MV-4-11 (cell line): ENCODE data around the gene PPM1F.
"Not testable (repeated sequence)": the region's sequence is repeated elsewhere in the genome, so short reads cannot be mapped to it uniquely, and the experiment has no call there.

Experiments used
- DNase-seq: peaks from one replicate; lab custom pipeline; 2025; lab: John Stamatoyannopoulos, UW

PPM1F gene

DNA sequence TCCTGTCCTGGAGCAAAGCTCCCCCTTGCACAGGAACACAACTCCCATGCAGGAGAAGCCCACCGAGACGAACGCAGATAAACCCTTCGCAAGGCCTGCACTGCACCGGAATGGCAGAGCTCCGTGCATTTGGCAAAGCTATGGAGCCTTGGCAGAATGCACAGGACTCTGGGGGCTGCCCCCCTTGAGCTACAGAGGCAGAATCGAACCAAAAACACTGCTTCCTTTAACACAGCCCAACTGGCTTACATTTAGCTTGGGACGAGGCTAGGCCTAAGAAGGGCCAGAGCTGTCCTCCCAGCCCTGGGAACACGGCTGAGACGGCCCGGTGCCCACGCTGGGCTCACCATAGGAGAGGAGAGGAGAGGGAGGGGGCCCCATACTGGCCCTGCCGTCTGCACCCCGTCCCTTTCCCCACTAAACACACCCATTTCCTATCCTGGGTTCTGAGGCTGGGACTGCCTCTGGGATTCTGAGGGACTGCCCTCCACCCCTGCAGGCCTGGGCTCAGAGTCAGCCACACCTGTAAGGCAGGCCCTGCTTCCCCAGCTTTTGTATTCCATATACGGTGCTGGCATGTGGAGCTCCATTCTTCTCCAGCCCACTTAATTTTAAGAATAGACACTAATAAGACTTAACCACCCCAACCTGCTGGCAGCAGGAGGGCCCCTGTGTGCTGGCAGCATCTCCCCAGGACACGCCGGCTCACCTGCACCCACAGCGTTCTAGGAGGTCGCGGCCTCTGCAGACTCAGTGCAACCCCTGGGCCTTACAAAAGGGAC, 32.9 kb downstream of the PPM1F start:
- no peak for DNase-seq

DNA sequence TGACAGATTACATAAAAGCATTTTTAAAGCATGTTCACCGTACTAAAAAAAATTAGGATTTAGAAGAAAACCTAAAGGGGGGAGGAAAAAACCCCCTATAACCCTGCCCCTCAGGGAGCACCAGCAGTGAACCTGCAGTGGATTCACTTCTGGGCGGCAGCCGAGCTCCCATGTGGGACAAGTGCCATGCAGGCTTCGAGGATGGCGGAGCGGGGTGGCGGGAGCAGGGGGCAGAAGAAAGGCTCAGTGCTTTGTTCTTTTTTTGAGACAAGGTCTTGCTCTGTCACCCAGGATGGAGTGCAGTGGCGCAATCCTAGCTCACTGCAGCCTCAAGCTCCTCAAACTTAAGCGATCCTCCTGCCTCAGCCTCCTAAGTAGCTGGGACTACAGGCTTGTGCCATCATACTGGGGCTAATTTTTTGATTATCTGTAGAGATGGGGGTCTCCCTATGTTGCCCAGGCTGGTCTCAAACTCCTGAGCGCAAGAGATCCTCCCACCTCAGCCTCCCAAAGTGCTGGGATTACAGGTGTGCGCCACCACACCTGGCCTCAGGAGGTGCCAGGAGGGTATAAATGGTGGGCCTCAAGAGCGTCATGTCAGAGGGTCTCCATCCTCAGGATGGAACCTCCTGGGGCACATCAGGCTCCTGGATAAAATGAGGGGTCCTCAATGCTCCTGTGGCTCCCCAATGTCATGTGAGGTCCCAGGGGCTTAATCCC, 34.0 kb downstream of the PPM1F start:
- DNase-seq: no peak

DNA sequence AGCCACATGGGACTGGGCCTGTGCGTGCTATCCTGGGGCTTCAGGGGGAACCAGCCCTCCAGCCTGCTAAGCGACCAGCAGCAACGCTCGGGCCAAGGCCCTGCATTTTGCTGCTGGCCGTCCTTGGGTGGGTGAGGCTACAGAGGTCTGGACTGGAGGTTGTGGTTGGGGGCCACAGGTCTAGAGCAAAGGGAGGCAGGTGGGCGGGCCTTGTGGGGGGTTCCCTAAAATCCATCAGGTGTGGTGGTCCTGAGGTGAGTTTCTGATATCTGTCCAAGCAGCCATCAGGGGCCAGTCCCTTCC, 34.7 kb downstream of the PPM1F start:
- DNase-seq: no peak

DNA sequence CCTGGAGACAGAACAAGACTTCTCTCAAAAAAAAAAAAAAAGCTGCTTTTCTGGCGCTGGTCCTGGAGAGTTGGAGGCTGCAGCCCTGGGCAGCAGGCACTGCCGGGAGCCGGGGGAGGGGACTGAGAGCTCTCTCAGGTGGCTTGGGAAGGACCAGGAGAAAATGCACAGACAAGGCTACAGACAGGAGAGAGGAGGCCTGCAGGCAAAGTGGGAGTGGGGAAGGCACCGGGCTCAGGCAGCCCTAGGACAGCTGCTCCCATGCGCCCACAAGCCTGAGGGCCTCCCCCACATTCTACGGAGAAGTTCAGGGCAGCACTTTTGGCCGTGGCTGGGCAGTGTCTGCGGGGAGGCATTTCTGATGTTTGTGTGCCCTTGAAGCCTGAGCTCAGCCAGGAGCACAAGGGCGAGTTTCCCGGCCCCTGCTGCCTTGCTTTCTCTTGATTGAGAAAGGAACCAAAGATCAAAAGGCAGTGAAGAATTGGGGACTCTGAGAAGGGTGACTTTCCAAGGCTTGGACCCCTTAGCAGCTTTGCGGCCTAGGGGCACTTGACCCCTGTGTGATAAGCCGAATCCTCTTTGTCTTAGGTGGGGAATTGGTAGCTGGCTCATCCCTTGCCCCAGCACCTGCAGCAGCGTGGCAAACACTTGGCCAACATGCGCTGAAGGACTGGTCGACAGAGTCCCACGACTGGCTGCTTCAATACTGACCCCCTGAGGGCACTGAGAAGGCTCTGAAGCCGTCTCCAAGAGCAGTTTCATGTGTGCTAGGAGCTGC, 35.3 kb downstream of the PPM1F start:
- DNase-seq: no peak

DNA sequence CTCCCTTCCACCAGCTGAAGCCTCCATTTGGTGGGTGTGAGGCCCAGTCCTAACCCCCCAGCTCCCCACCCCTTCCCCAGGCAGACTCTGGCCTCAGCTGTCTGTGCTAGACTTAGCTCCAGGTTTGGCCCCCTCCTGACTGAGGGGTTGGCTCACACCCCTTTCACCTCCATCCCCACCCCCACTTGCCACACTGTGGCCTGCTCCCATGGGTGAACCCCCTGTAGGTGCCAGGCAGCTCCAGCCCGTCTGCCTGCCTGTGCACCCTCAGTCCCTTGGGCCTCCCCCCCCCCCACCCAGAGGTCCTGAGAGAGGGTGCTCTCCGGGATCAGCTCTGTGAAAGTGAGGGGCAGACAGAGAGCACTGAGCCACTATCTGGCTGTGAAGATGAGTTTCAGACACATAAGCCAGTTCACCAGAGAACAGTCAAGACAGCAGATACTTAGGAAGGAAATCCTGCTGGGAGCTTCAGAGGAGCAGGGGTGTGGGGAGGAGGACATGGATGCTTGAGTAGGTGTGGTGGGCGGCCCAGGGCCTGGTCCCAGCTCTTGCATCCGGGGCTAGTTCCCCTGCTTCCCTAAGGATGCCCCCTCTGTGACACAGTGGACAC, 36.2 kb downstream of the PPM1F start:
- no peak for DNase-seq

DNA sequence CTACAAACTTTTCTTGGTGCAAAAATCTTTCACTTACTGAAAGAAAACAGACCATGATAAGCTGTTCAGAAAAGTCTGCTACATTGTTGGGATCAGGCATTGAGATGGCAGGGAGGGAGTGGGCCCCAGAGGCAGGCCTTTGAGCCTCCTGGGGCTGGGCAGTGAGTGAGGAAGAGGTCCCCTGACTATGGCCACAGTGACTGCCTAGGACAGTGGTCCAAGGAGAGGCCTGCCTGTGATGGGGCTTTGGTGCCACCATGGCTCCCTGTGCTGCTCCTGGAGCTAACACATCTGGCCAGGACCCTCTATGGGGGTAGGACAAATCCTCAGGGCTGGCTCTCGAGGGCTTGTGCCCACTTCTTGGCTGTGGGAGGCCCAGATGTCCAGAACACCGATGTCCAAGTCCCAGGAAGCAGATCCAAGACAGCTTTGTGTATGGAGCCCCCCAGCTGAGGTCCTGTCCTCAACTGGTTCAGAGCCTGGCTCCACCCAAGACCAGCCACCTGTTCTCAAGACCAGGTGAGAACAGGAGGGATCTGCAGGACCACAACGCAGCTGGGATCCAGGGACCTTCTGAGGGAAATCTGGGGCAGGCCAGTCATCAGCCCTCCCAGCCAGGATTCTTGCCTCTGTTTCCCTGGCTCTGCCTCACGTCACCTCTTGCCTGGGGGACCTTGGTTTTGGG, 36.9 kb downstream of the PPM1F start:
- no peak for DNase-seq

DNA sequence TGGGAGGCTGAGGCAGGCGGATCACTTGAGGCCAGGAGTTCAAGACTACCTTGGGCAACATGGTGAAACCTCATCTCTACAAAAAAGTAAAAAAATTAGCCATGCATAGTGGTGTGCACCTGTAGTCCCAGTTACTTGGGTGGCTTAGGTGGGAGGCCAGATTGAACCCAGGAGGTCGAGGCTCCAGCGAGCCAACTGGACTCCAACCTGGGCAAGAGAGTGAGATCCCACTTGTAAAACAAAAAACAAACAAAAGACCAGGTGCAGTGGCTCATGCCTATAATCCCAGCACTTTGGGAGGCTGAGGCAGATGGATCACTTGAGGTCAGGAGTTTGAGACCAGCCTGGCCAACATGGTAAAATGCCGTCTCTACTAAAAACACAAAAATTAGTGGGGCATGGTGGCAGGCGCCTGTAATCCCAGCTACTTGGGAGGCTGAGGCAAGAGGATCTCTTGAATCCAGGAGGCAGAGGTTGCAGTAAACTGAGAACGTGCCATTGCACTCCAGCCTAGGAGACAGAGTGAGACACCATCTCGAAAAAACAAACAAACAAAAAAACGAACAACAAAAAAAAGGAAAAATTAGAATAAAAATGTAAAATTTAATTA, 38.5 kb downstream of the PPM1F start:
- not testable (repeated sequence) for DNase-seq

DNA sequence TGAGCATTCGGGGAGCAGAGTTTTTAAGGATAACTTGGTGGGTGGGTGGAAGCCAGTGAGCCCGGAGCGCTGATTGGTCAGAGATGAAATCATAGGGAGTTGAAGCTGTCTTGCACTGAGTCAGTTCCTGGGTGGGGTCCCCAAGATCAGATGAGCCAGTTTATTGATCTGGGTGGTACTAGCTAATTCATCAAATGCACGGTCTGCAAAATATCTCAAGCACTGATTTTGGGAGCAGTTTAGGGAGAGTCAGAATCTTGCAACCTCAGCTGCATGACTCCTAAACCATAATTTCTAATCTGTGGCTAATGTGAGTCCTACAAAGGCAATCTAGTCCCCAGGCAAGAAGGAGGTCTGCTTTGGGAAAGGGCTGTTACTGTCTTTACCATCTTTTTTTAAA, 42.3 kb downstream of the PPM1F start:
- DNase-seq: not testable (repeated sequence)

DNA sequence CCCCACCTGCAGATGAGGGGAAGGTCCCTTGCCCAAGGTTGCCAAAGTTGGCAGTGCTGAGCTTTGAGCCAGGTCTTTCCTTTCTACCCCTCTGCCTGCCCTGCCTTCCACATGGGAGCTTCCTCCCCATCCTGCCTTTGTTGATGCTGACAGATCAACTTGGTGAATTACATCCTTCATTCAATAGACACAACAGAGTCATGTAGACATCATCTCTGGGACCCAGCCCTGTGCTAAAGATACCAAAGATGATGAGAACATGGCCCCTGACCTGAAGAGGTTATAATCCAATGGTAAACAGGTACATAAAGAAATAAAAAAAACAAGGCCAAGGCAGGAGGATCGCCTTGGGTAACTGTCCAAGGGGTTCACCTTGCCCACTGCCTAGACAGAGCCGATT, 42.8 kb downstream of the PPM1F start:
- no peak for DNase-seq

DNA sequence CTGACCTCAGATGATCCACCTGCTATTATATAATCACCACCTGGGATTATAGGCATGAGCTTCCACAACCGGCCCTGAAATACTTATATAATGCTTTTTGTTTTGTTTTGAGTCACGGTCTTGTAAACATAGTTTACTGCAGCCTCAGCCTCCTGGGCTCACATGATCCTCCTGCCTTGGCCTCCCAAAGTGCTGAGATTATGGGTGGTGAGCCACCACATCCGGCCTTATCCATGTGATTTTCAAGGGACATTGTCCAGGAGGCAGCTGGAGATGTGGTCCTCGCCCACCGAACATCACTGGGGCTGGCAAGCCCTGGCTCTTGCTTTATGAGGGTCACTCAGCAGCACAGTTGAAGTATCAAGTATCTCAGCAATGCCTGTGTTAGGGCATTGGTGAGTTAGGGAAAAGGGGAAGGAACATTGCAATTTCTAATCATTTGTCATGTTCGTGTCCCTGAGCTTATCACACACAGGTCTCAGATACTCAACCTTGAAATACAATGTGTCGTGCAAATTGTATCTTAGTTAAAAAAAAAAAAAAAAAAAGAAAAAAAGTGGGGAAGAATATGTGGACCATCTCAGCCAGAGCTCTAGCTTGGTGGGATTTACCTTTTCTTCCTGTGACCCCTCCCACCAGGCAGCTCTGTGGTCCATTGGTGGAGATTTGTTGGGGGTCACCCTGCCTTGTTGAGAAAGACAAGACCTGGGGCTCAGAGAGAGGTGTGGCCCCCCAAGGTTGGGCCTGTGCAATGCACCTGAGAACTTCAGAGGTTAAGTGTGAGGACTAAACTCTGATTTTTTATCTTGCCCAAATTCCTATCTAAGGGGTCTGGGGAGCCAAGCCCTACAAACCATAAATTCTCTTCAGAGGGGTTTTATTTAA, 44.8 kb downstream of the PPM1F start:
- no peak for DNase-seq

DNA sequence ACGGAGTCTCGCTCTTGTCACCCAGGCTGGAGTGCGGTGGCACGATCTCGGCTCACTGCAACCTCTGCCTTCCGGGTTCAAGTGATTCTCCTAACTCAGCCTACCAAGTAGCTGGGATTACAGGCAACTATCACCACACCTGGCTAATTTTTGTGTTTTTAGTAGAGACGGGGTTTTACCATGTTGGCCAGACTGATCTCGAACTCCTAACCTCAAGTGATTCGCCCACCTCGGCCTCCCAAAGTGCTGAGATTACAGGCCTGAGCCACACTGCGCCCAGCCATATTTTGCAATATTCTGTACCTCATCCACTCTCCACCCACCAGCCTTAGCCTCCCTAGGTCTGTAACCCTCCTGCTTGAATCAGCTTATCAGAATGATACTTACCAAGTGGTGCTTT, 47.4 kb downstream of the PPM1F start:
- DNase-seq: not testable (repeated sequence)

DNA sequence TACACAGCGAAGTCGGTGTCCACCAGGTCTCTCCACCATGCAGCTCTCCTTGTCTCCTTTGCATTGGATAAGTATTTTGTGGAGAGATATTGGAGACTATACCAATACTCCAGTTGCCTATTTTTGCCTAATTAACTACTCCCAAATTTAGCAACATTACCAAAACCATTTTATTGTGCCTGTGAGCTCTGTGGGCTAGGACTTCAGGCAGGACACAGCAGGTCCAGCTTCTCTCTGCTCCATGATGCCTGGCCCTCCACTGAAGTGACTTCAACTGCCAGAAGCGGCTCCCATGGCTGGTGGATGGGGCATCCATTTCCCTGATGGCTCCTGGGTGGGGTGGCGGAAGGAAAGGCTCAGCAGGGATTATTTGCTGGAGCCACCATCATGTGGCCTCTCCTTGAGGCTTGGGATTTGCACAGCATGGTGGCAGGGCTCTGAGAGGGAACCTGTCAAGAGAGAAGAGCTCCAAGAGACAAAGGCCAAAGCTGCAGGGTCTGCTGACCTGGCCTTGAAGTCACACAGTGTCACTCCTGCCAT, 48.3 kb downstream of the PPM1F start:
- DNase-seq: no peak

DNA sequence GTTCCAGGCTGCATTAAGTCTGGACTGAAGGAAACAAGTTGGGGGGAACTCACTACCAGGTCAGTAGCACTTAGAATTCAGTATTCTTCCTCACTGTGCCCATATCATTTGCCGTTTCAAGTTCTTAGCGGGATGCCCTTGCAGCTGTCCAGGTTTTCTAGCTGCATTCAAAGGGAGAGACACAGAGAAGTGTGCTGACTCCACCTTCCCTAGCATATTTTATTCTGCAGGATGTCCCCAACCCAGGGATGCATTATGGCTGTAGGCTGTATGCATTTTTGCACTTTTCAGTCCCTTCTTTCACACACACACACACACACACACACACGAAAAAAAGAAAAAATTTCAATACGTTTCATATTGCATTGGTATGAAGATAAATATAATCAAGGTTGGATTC, 49.4 kb downstream of the PPM1F start:
- no peak for DNase-seq

DNA sequence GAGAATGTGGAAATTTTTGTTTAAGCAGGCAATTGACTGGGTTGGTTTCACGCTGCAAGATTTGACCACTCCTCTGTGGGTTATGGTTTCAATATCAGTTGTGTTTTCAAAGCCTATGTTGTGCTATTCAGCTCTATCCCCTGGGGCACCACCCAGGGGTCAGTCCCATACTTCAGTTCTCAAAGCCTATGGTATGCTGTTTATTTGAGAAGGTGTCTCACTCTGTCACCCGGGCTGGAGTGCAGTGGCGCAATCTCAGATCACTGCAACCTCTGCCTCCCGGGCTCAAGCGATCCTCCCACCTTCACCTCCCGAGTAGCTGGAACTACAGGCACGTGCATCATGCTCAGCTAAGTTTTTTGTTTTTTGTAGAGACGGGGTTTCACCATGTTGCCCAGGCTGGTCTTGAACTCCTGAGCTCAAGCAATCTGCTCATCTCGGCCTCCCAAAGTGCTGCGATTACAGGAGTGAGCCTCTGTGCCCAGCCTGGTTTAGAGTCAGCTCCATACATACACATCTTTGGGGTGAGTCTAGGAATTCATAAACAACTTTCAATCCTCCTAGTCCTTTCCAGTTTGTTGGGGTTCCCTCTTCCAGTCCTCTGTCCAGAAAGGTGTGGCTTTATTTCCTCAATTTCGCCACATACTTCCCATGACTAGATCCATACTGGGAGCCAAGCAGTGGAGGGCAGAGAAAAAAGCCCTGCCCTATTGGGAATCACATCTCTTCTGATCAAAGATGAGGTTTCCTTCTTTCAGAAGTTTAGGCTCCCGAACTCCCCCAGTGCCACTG, 50.2 kb downstream of the PPM1F start:
- DNase-seq: no peak

DNA sequence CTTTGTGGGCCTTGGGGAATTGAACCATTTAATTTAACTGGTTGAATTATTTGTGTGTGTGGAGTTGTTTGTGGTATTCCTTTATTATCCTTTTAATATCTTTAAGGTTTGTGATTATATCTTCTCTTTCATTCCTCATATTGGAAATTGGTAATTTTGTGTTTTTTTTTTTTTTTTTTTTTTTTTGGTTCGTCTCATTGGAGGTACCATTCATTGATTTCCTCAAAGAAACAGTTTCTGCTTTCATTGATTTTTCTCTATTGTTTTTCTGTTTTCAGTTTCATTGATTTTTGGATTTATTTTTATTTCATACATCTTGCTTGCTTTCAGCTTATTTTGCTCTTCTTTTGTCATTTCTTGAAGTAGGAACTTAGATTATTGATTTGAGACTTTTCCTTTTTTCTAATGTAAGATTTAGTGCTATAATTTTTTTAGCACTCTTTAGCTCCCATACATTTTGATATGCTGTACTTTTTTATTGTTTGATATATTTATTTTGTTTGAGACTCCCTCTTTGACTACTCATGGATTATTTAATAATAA, 54.2 kb downstream of the PPM1F start:
- DNase-seq: no peak

DNA sequence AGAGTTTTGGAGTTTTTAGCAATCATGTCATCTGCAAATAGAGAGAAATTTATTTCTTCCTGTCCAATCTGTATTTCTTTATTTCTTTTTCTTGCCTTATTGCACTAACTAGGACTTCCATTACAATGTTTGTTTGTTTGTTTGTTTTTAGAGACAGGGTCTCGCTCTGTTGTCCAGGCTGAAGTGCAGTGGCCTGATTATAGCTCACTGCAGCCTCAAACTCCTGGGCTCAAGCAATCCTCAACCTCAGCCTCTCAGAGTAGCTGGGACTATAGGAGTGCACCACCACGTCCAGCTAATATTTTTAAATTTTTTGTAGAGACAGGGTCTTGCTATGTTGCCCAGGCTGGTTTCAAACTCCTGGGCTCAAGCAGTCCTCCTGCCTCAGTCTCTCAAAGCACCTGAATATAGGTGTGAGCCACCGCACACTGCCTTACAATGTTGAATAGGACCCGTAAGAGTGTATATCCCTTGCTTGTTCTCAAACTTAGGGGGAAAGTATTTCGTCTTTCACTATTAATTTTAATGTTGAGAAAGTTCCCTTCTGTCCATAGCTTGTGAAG, 55.6 kb downstream of the PPM1F start:
- no peak for DNase-seq

DNA sequence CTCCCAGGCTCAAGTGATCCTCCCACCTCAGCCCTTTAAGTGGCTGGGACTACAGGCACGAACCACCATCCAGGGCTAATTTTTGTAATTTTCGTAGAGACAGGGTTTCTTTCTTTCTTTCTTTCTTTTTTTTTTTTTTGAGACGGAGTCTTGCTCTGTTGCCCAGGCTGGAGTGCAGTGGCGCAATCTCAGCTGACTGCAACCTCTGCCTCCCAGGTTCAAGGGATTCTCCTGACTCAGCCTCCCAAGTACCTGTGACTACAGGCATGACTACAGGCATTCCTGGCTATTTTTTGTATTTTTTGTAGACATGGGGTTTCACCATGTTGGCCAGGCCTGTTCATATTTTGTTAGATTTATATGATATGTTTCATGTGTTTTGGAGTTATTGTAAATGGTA, 56.4 kb downstream of the PPM1F start:
- not testable (repeated sequence) for DNase-seq

DNA sequence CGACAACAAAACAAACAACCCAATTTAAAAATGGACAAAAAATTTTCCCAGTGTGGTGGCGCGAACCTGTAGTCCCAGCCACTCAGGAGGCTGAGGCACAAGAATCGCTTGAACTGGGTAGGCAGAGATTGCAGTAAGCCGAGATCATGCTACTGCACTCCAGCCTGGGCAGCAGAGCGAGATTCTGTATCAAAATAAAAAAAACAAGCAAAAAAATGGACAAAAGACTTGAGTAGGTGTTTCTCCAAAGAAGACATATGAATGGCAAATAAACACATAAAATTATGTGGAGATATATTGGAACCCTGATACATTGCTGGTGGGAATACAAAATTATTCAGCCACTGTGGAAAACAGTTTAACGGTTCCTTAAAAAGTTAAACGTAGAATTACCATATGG, 57.8 kb downstream of the PPM1F start:
- no peak for DNase-seq
